C1 segment of cervical spinal cord (tissue), 14 donors: ENCODE results near the gene SLC35B4.
A peak's percentile ranks its signal among the peaks of the same experiment; 100 is the strongest.

Experiments used
- DNase-seq, 14 donors: peaks; one replicate each; lab custom pipeline; 2025; lab: John Stamatoyannopoulos, UW

SLC35B4 gene

GRCh38 chr7:134293002-134293740 is 23.6 kb downstream of the SLC35B4 start:
- DNase-seq, result peak in 5 of 14 donors; percentile 5 to 35 (median 28)

GRCh38 chr7:134290286-134290685 is 26.4 kb downstream of the SLC35B4 start:
- DNase-seq, result no peak

- DNase-seq, result peak in 1 of 14 donors; percentile 41
These were observed 26.9 kb downstream of the SLC35B4 start for GRCh38 chr7:134289841-134290240.

- DNase-seq, result peak in 2 of 14 donors; percentile 24 to 58
These were observed 27.3 kb downstream of the SLC35B4 start for GRCh38 chr7:134289423-134289822.

- no peak for DNase-seq
These were observed 28.6 kb downstream of the SLC35B4 start for GRCh38 chr7:134287916-134288659.

GRCh38 chr7:134284952-134285351 is 31.8 kb downstream of the SLC35B4 start:
- DNase-seq, result no peak

- DNase-seq, result no peak
These were observed 32.7 kb downstream of the SLC35B4 start for GRCh38 chr7:134284011-134284410.

GRCh38 chr7:134280508-134280907 is 36.2 kb downstream of the SLC35B4 start:
- DNase-seq, result no peak

- DNase-seq, result no peak
These were observed 36.8 kb downstream of the SLC35B4 start for GRCh38 chr7:134279898-134280297.

- no peak for DNase-seq
These were observed 37.4 kb downstream of the SLC35B4 start for GRCh38 chr7:134279336-134279735.

GRCh38 chr7:134278502-134279153 is 38.1 kb downstream of the SLC35B4 start:
- no peak for DNase-seq

- peak in 1 of 14 donors; percentile 83 for DNase-seq
These were observed 39.8 kb downstream of the SLC35B4 start for GRCh38 chr7:134276951-134277350.

- DNase-seq, result no peak
These were observed 54.4 kb downstream of the SLC35B4 start for GRCh38 chr7:134262322-134262721.

GRCh38 chr7:134255814-134256213 is 60.9 kb downstream of the SLC35B4 start:
- peak in 1 of 14 donors; percentile 62 for DNase-seq

GRCh38 chr7:134254311-134254710 is 62.4 kb downstream of the SLC35B4 start:
- DNase-seq, result no peak

- DNase-seq, result peak in 1 of 14 donors; percentile 58
These were observed 68.5 kb downstream of the SLC35B4 start for GRCh38 chr7:134248196-134248595.

- DNase-seq, result peak in 1 of 14 donors; percentile 65
These were observed 70.0 kb downstream of the SLC35B4 start for GRCh38 chr7:134246761-134247160.

- peak in 1 of 14 donors; percentile 67 for DNase-seq
These were observed 70.4 kb downstream of the SLC35B4 start for GRCh38 chr7:134246347-134246746.

- DNase-seq, result no peak
These were observed 71.5 kb downstream of the SLC35B4 start for GRCh38 chr7:134245253-134245652.
